Mammary epithelial cell (primary cell): Measurements from ENCODE around the gene SLC39A3.

Source experiments
- EZH2 ChIP-seq: IDR thresholded peaks from 2 replicates; pipeline ENCODE4 v1.6.1; 2012; ENCODE audit warnings: low read length, inconsistent platforms, borderline replicate concordance
- TF ChIP-seq, protein P1 (sequence below), 2 donors: IDR thresholded peaks in 1 of 2; conservative IDR thresholded peaks in 1 of 2; 2 replicates each; pipeline ENCODE4 v1.5.1; 2011 to 2012; ENCODE audit warnings: inconsistent platforms in 2 of 2, low read length in 2 of 2, mild to moderate bottlenecking in 2 of 2, control low read depth in 1 of 2, low read depth in 1 of 2; ENCODE audit not compliant: insufficient read depth in 1 of 2; ENCODE audit errors: extremely low read depth in 1 of 2

DNA sequence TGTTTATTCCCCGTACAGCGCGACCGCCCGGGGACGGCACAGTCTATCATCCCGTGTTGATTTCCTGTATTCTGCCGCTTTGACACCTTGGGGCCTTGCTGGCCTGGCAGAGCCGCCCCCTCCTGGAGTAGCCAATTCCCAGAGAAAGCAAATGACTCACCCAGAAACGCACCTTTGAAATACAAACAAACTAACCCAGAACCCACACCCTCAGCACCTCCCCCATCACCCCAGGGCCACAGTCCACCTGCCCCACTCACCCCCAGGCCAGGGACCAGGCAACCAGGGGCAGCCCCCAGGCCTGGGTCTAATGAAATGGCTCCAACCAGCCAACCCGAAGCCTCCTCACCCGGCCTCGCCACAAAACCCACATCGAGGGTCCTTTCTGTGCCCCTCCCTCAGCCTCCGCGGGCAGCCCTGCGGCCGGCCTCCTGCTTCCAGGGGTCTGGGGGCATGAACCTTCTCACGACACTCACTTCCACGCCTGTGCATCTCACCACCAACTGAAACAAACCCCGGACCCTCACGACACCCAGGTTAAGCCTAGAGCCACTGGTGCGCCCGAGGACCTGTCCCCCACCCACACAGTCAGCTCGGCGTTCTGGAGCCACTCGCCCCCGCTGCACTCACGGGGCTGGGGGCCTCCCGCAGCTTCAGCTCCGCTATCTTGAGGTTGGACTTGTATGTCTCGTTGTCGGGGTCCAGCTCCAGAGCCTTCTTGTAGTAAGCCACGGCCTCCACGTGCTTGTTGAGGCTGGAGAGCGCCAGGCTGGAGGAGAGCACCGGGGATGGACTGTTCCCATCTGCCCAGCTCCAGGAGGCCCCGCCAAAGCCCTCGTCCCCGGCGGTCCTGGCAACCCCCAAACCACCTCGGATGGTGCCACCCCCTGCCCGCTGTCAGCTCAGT lies 22.3 kb upstream of the SLC39A3 start:
- TF ChIP-seq, protein P1, sequence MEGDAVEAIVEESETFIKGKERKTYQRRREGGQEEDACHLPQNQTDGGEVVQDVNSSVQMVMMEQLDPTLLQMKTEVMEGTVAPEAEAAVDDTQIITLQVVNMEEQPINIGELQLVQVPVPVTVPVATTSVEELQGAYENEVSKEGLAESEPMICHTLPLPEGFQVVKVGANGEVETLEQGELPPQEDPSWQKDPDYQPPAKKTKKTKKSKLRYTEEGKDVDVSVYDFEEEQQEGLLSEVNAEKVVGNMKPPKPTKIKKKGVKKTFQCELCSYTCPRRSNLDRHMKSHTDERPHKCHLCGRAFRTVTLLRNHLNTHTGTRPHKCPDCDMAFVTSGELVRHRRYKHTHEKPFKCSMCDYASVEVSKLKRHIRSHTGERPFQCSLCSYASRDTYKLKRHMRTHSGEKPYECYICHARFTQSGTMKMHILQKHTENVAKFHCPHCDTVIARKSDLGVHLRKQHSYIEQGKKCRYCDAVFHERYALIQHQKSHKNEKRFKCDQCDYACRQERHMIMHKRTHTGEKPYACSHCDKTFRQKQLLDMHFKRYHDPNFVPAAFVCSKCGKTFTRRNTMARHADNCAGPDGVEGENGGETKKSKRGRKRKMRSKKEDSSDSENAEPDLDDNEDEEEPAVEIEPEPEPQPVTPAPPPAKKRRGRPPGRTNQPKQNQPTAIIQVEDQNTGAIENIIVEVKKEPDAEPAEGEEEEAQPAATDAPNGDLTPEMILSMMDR (conservative IDR thresholded peaks at IDR 0.05 in 1 of 2, IDR thresholded peaks at IDR 0.05 in 1 of 2; ENCODE audit: extremely low read depth in 1 of 2, insufficient read depth in 1 of 2, low read depth in 1 of 2, low read length in 2 of 2), result no peak
- TF ChIP-seq EZH2, result no peak
